H9 (cell line): Measurements from ENCODE around the gene TMEM140. TPM values are rescaled to one million over a fixed set of nuclear protein-coding genes. Genes with fewer than 3 reads are reported as not detected.
"Not testable (repeated sequence)": the region's sequence is repeated elsewhere in the genome, so short reads cannot be mapped to it uniquely, and the experiment has no call there.

Experiments used
- DNase-seq: peaks from one replicate; pipeline ENCODE4 v3.0.0-alpha.2; 2017
- H2AFZ ChIP-seq: one replicate; pipeline ENCODE4 v1.6.1; 2013; ENCODE audit warnings: mild to moderate bottlenecking, low read length, control low read depth, moderate library complexity
- H2AK5ac ChIP-seq: 2 replicates; pipeline ENCODE4 v1.6.1; 2013; ENCODE audit warnings: low read length, control low read depth, mixed read lengths; ENCODE audit not compliant: insufficient read length
- H2BK120ac ChIP-seq: one replicate; pipeline ENCODE4 v1.6.1; 2013; ENCODE audit warnings: low read depth, mild to moderate bottlenecking, low read length, control low read depth, inconsistent platforms; ENCODE audit not compliant: poor library complexity, severe bottlenecking
- H2BK12ac ChIP-seq: 2 replicates; pipeline ENCODE4 v1.6.1; 2013; ENCODE audit warnings: low read length, control low read depth, mixed read lengths, low read depth; ENCODE audit not compliant: insufficient read length
- H2BK15ac ChIP-seq: 2 replicates; pipeline ENCODE4 v1.6.1; 2013; ENCODE audit warnings: low read depth, low read length, control low read depth
- H2BK20ac ChIP-seq: one replicate; pipeline ENCODE4 v1.6.1; 2013; ENCODE audit warnings: low read depth, mild to moderate bottlenecking, low read length, control low read depth, inconsistent platforms; ENCODE audit not compliant: poor library complexity, severe bottlenecking
- H2BK5ac ChIP-seq: 2 replicates; pipeline ENCODE4 v1.6.1; 2013; ENCODE audit warnings: low read length, control low read depth, mixed read lengths; ENCODE audit not compliant: insufficient read length
- H3K14ac ChIP-seq: 2 replicates; pipeline ENCODE4 v1.6.1; 2013; ENCODE audit warnings: low read length, control low read depth; ENCODE audit not compliant: insufficient read depth
- H3K18ac ChIP-seq: 2 replicates; pipeline ENCODE4 v1.6.1; 2013; ENCODE audit warnings: low read depth, mild to moderate bottlenecking, mixed read lengths, low read length, control low read depth; ENCODE audit not compliant: insufficient read length
- H3K23ac ChIP-seq: 2 replicates; pipeline ENCODE4 v1.6.1; 2013; ENCODE audit warnings: low read length, control low read depth, mixed read lengths, low read depth; ENCODE audit not compliant: insufficient read length
- H3K23me2 ChIP-seq: 2 replicates; pipeline ENCODE4 v1.6.1; 2013; ENCODE audit warnings: low read depth, mild to moderate bottlenecking, mixed read lengths, low read length, control low read depth; ENCODE audit not compliant: insufficient read length, poor library complexity, severe bottlenecking
- H3K27ac ChIP-seq: 2 replicates; pipeline ENCODE4 v1.5.1; 2013; ENCODE audit warnings: low read length, control low read depth, mixed read lengths, low read depth; ENCODE audit not compliant: insufficient read length
- H3K27me3 ChIP-seq: 2 replicates; pipeline ENCODE4 v1.6.1; 2013; ENCODE audit warnings: low read length, control low read depth, inconsistent platforms; ENCODE audit not compliant: insufficient read depth
- H3K4ac ChIP-seq: 2 replicates; pipeline ENCODE4 v1.6.1; 2013; ENCODE audit warnings: low read depth, mild to moderate bottlenecking, control low read depth, inconsistent platforms, low read length, moderate library complexity
- H3K4me1 ChIP-seq: 2 replicates; pipeline ENCODE4 v1.6.1; 2013; ENCODE audit warnings: low read length, control low read depth, inconsistent platforms; ENCODE audit not compliant: insufficient read depth
- H3K4me2 ChIP-seq: 2 replicates; pipeline ENCODE4 v1.6.1; 2013; ENCODE audit warnings: low read length, control low read depth, mixed read lengths; ENCODE audit not compliant: insufficient read length, insufficient read depth
- H3K56ac ChIP-seq: 2 replicates; pipeline ENCODE4 v1.6.1; 2013; ENCODE audit warnings: low read depth, mild to moderate bottlenecking, mixed read lengths, low read length, control low read depth; ENCODE audit not compliant: insufficient read length
- H3K79me1 ChIP-seq: 2 replicates; pipeline ENCODE4 v1.6.1; 2013; ENCODE audit warnings: low read depth, mild to moderate bottlenecking, moderate library complexity, low read length, control low read depth, inconsistent platforms; ENCODE audit not compliant: insufficient read depth, poor library complexity, severe bottlenecking
- H3K79me2 ChIP-seq: 2 replicates; pipeline ENCODE4 v1.6.1; 2013; ENCODE audit warnings: low read length, control low read depth, inconsistent platforms; ENCODE audit not compliant: insufficient read depth
- H3K9ac ChIP-seq: 2 replicates; pipeline ENCODE4 v1.6.1; 2013; ENCODE audit warnings: low read length, control low read depth, mixed read lengths; ENCODE audit not compliant: insufficient read length; ENCODE audit errors: extremely low read depth
- H3K9me3 ChIP-seq: one replicate; pipeline ENCODE4 v1.6.1; 2013; ENCODE audit warnings: low read depth, low read length, inconsistent platforms; ENCODE audit not compliant: control insufficient read depth
- H3T11ph ChIP-seq: one replicate; pipeline ENCODE4 v1.6.1; 2013; ENCODE audit warnings: mild to moderate bottlenecking, low read length, control low read depth, inconsistent platforms
- H4K20me1 ChIP-seq: one replicate; pipeline ENCODE4 v1.6.1; 2013; ENCODE audit not compliant: control insufficient read depth, insufficient read length, insufficient read depth
- H4K5ac ChIP-seq: 2 replicates; pipeline ENCODE4 v1.6.1; 2013; ENCODE audit warnings: low read depth, mild to moderate bottlenecking, mixed read lengths, low read length, control low read depth; ENCODE audit not compliant: insufficient read length
- H4K8ac ChIP-seq: replicated peaks from 2 replicates; pipeline ENCODE4 v1.6.1; 2013; ENCODE audit warnings: low read length, control low read depth, mixed read lengths, low read depth; ENCODE audit not compliant: insufficient read length
- H4K91ac ChIP-seq: 2 replicates; pipeline ENCODE4 v1.6.1; 2013; ENCODE audit warnings: low read depth, mild to moderate bottlenecking, moderate library complexity, mixed read lengths, low read length, control low read depth; ENCODE audit not compliant: insufficient read length
- H3K27ac Mint-ChIP-seq, 3 experiments: 2 replicates in 2 of 3; 3 replicates in 1 of 3; pipeline ENCODE4 v1.8.0; 2020 to 2021; ENCODE audit warnings: mixed read lengths in 3 of 3, mild to moderate bottlenecking in 1 of 3, moderate library complexity in 1 of 3
- H3K27me3 Mint-ChIP-seq: 2 replicates; pipeline ENCODE4 v1.8.0; 2021; ENCODE audit warnings: low read depth, mild to moderate bottlenecking, moderate library complexity, mixed read lengths
- H3K36me3 Mint-ChIP-seq, 3 experiments: 2 replicates in 2 of 3; 3 replicates in 1 of 3; pipeline ENCODE4 v1.8.0; 2020 to 2021; ENCODE audit warnings: low read depth in 3 of 3, mixed read lengths in 3 of 3; ENCODE audit not compliant: insufficient read depth in 1 of 3
- H3K4me1 Mint-ChIP-seq, 2 experiments: 2 replicates each; pipeline ENCODE4 v1.8.0; 2020; ENCODE audit warnings: mixed read lengths in 2 of 2
- H3K4me3 Mint-ChIP-seq, 2 experiments: 2 replicates in 1 of 2; 3 replicates in 1 of 2; pipeline ENCODE4 v1.8.0; 2020 to 2021; ENCODE audit warnings: mild to moderate bottlenecking in 2 of 2, mixed read lengths in 2 of 2, moderate library complexity in 1 of 2
- H3K9me3 Mint-ChIP-seq, 2 experiments: 2 replicates in 1 of 2; 3 replicates in 1 of 2; pipeline ENCODE4 v1.8.0; 2020; ENCODE audit warnings: mild to moderate bottlenecking in 2 of 2, mixed read lengths in 2 of 2, moderate library complexity in 1 of 2
- WGBS: extraction: QIAGEN DNeasy Blood & Tissue Kit; methylation state at CpG from one replicate; pipeline ENCODE4 v1.1.7; 2013; ENCODE audit warnings: missing lambda C conversion rate, low lambda C conversion rate, mixed read lengths; ENCODE audit not compliant: insufficient read length; ENCODE audit errors: extremely low coverage; 5-methylcytosine and 5-hydroxymethylcytosine counted together
- total RNA-seq: library from RNA; stranded (reverse); gene quantifications from 2 replicates; pipeline ENCODE4 v1.2.1, GENCODE V29; 2021

The TMEM140 gene
- total RNA-seq, 1 experiment from 2014 or later: not detected

- no CpG with 5 or more reads among the region's 19 CpGs for whole genome bisulfite sequencing
- Mint-ChIP-seq H3K4me1 (peaks cover 32 to 35% of the 10 kb centered on the region in 2 experiments), H3K27ac (peak overlapping the region; percentile 93 to 97 (median 95)), H3K36me3 (peaks cover 20 to 26% (median 24%) of the 10 kb centered on the region in 3 experiments; a peak in 6 of 7 replicates), H3K4me3 (peak overlapping the region; percentile 72 to 84)
- not testable (repeated sequence) for H3K4me2 ChIP-seq, H3K4me1 ChIP-seq, H3K56ac ChIP-seq, H3K27me3 Mint-ChIP-seq, H4K91ac ChIP-seq, H3K79me2 ChIP-seq, H3K27ac ChIP-seq, H4K20me1 ChIP-seq, H3K18ac ChIP-seq, H2AK5ac ChIP-seq, H3K4ac ChIP-seq, H3K23ac ChIP-seq, H2BK5ac ChIP-seq, H3K23me2 ChIP-seq, H3K9me3 ChIP-seq, H2BK20ac ChIP-seq, H3T11ph ChIP-seq, H3K27me3 ChIP-seq, H2BK15ac ChIP-seq, H3K9ac ChIP-seq, H2BK12ac ChIP-seq, H3K79me1 ChIP-seq, H4K5ac ChIP-seq, H4K8ac ChIP-seq, H2BK120ac ChIP-seq, H3K9me3 Mint-ChIP-seq
- H3K14ac ChIP-seq: 0 out of 2 replicates have a peak overlapping the region, but pooled peaks have one; percentile 2
- peak; percentile 80 for DNase-seq
- peak overlapping the region; percentile 69 for H2AFZ ChIP-seq
These were observed 23.9 kb downstream of the TMEM140 start for GRCh38 chr7:135171581-135172291.

DNA sequence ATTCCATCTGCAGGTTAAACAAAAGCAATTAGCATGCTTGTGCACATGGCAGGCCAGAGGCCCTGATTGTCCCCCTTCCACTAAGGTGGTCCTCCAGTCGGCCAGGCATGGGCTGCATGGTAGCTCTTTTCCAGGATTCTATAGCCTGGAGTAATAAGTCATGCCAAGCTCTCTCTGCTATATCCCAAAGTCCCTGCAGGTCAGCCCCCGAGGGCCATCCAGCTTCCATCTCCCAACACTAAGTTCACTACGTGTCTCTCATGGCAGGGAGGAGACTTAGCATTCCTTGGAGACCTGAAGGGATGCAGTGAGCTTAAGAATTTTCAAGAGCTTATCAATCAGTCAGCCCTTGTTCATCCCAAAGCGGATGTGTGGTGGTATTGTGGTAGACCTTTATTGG is 26.0 kb downstream of the TMEM140 start:
- not testable (repeated sequence) for DNase-seq, H3K27ac ChIP-seq, H3K27me3 ChIP-seq, H4K20me1 ChIP-seq, H3K14ac ChIP-seq, H3K27me3 Mint-ChIP-seq, H3K23ac ChIP-seq, H3K56ac ChIP-seq, H3K9me3 Mint-ChIP-seq, H3K36me3 Mint-ChIP-seq, H3K9ac ChIP-seq, H3K4ac ChIP-seq, H4K5ac ChIP-seq, H2AK5ac ChIP-seq, H3K4me2 ChIP-seq, H3K23me2 ChIP-seq, H4K8ac ChIP-seq, H3K79me2 ChIP-seq, H3K79me1 ChIP-seq, H2BK20ac ChIP-seq, H3K9me3 ChIP-seq, H3K27ac Mint-ChIP-seq, H2BK12ac ChIP-seq, H3T11ph ChIP-seq, H3K18ac ChIP-seq, H2BK120ac ChIP-seq, H3K4me3 Mint-ChIP-seq, H2BK15ac ChIP-seq, H2BK5ac ChIP-seq, H2AFZ ChIP-seq, H3K4me1 ChIP-seq, H4K91ac ChIP-seq
- WGBS: no CpG with 5 or more reads among the region's 4 CpGs
- H3K4me1 Mint-ChIP-seq: peaks cover 36 to 51% of the 10 kb centered on the region in 2 experiments
